Neural progenitor cell (in vitro differentiated cells): Measurements from ENCODE around the gene KLHL42.

Experiments
- EZH2 ChIP-seq: fragments of 200-600 bp; sonication (generic); IDR thresholded peaks from 2 replicates; pipeline ENCODE4 v1.6.1; 2017; ENCODE audit warnings: antibody characterized with exemption, mild to moderate bottlenecking, moderate library complexity
- EZH2phosphoT487 ChIP-seq: fragments of 200-600 bp; sonication (generic); IDR thresholded peaks from 2 replicates; pipeline ENCODE4 v1.6.1; 2017; ENCODE audit warnings: antibody characterized with exemption
- TF ChIP-seq, protein P1 (sequence below): fragments of 200-600 bp; sonication (generic); IDR thresholded peaks from 2 replicates; pipeline ENCODE4 v1.5.1; 2017; ENCODE audit warnings: antibody characterized with exemption, mild to moderate bottlenecking

DNA sequence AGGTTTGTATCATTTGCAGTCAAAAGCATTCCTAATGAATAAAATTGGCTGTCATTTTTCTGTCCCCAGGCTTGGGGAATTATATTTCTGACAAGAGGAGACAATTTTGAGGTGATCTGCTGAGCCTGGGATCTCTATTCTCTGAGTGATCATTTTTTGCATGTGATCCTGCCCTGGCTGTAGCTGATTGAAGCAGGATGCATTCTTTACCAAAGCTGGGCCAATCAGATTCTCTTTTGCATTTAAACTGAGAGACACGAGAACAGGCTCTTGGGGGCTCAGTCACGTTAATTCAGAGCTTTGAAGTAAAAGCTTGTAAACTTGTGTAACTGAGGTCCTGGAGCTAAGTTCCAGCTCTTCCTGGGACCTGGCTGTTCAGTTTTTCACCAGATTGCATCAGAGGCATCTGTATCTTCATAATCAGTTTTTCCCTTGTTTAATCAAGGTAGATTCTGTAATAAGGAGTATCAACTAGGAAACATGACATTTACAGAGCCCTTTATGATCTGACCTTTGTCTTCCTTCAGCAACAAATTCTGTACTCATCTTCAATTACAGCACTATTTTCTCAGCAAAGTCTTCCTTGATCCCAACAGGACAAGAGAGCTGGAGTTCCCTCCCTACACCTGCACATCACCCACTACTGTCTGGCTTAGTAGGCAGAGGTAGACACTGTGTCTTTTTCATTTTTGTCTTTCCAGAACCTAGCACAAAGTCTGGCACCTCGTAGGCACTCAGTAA, 35.0 kb downstream of the KLHL42 start:
- TF ChIP-seq EZH2 (no peak), EZH2phosphoT487 (no peak)
- TF ChIP-seq, protein P1, sequence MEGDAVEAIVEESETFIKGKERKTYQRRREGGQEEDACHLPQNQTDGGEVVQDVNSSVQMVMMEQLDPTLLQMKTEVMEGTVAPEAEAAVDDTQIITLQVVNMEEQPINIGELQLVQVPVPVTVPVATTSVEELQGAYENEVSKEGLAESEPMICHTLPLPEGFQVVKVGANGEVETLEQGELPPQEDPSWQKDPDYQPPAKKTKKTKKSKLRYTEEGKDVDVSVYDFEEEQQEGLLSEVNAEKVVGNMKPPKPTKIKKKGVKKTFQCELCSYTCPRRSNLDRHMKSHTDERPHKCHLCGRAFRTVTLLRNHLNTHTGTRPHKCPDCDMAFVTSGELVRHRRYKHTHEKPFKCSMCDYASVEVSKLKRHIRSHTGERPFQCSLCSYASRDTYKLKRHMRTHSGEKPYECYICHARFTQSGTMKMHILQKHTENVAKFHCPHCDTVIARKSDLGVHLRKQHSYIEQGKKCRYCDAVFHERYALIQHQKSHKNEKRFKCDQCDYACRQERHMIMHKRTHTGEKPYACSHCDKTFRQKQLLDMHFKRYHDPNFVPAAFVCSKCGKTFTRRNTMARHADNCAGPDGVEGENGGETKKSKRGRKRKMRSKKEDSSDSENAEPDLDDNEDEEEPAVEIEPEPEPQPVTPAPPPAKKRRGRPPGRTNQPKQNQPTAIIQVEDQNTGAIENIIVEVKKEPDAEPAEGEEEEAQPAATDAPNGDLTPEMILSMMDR, result no peak
